IMR-90 (cell line): ENCODE data around the gene SLC6A7. TPM values are rescaled to one million over a fixed set of nuclear protein-coding genes. Genes with fewer than 3 reads are reported as not detected.
"Not testable (repeated sequence)": the region's sequence is repeated elsewhere in the genome, so short reads cannot be mapped to it uniquely, and the experiment has no call there.

Experiments
- ATAC-seq: fragments of 200-7000 bp; cut with Tn5 transposase; 2 replicates; pipeline ENCODE4 v1.9.1; 2020; ENCODE audit warnings: low read depth, mild to moderate bottlenecking, moderate library complexity
- BruUV-seq: library from RNA; stranded (reverse); fragments of 400-500 nt; replicated peaks from 2 replicates; lab custom pipeline; 2021; lab: Mats Ljungman, UMichigan
- CTCF ChIA-PET: fragments of 300-600 bp; formaldehyde crosslinking; extraction: SDS; loops from one replicate; lab custom pipeline; 2021; ENCODE audit warnings: antibody characterized with exemption; lab: Yijun Ruan, JAX
- POLR2A ChIA-PET: fragments of 300-600 bp; sonication (Branson Sonifier 250); formaldehyde crosslinking; loops from one replicate; lab custom pipeline; 2022; ENCODE audit warnings: antibody characterized with exemption; ENCODE audit not compliant: unreplicated experiment; lab: Charles Lee
- DNase-seq: peaks from one replicate; pipeline ENCODE4 v3.0.0; 2013
- H2AFZ ChIP-seq: replicated peaks from 2 replicates; pipeline ENCODE3; 2013; ENCODE audit warnings: low read length, mild to moderate bottlenecking; ENCODE audit not compliant: poor library complexity
- H2AK5ac ChIP-seq: 2 replicates; pipeline ENCODE4 v1.6.1; 2013; ENCODE audit warnings: low read depth, low read length, inconsistent platforms
- H2AK9ac ChIP-seq: replicated peaks from 2 replicates; pipeline ENCODE3; 2013; ENCODE audit warnings: mild to moderate bottlenecking, low read depth, low read length, moderate library complexity; ENCODE audit not compliant: poor library complexity
- H2BK120ac ChIP-seq: 2 replicates; pipeline ENCODE4 v1.6.1; 2013; ENCODE audit warnings: low read depth, low read length, inconsistent platforms
- H2BK15ac ChIP-seq: 3 replicates; pipeline ENCODE4 v1.6.1; 2013; ENCODE audit warnings: low read depth, low read length, inconsistent platforms
- H2BK20ac ChIP-seq: 2 replicates; pipeline ENCODE4 v1.6.1; 2013; ENCODE audit warnings: low read depth, mild to moderate bottlenecking, inconsistent platforms, low read length, moderate library complexity
- H2BK5ac ChIP-seq: 2 replicates; pipeline ENCODE4 v1.6.1; 2013; ENCODE audit warnings: mild to moderate bottlenecking, low read depth, low read length, inconsistent platforms; ENCODE audit not compliant: poor library complexity, severe bottlenecking
- H3K14ac ChIP-seq: replicated peaks from 2 replicates; pipeline ENCODE4 v1.6.1; 2013; ENCODE audit warnings: low read depth, low read length, inconsistent platforms
- H3K18ac ChIP-seq: 2 replicates; pipeline ENCODE4 v1.6.1; 2013; ENCODE audit warnings: low read depth, low read length, control low read depth
- H3K23ac ChIP-seq: 2 replicates; pipeline ENCODE4 v1.6.1; 2013; ENCODE audit warnings: low read depth, low read length, inconsistent platforms
- H3K27ac ChIP-seq: 2 replicates; pipeline ENCODE4 v1.5.1; 2013; ENCODE audit warnings: mild to moderate bottlenecking, control low read depth, low read length; ENCODE audit not compliant: insufficient read depth
- H3K27me3 ChIP-seq: 2 replicates; pipeline ENCODE4 v1.6.1; 2013; ENCODE audit warnings: low read length; ENCODE audit not compliant: control insufficient read depth, insufficient read depth
- H3K36me3 ChIP-seq: 2 replicates; pipeline ENCODE4 v1.6.1; 2013; ENCODE audit warnings: low read length, mixed read lengths; ENCODE audit not compliant: control insufficient read depth, insufficient read depth
- H3K4ac ChIP-seq: 2 replicates; pipeline ENCODE4 v1.6.1; 2013; ENCODE audit warnings: low read depth, low read length, inconsistent platforms
- H3K4me1 ChIP-seq: 2 replicates; pipeline ENCODE4 v1.6.1; 2013; ENCODE audit warnings: low read length, mixed read lengths; ENCODE audit not compliant: control insufficient read depth, insufficient read depth
- H3K4me2 ChIP-seq: 2 replicates; pipeline ENCODE4 v1.6.1; 2013; ENCODE audit warnings: low read depth, mild to moderate bottlenecking, control low read depth, low read length, moderate library complexity
- H3K4me3 ChIP-seq: 2 replicates; pipeline ENCODE4 v1.5.1; 2013; ENCODE audit warnings: low read depth, mild to moderate bottlenecking, control low read depth, low read length, moderate library complexity; ENCODE audit not compliant: insufficient read depth
- H3K56ac ChIP-seq: 2 replicates; pipeline ENCODE4 v1.6.1; 2013; ENCODE audit warnings: low read length, inconsistent platforms; ENCODE audit not compliant: insufficient read depth; ENCODE audit errors: extremely low read depth
- H3K79me1 ChIP-seq, 2 experiments: 2 replicates each; pipeline ENCODE4 v1.6.1; 2013; ENCODE audit warnings: low read length in 2 of 2, inconsistent platforms in 1 of 2, low read depth in 1 of 2
- H3K9ac ChIP-seq: 2 replicates; pipeline ENCODE4 v1.6.1; 2013; ENCODE audit warnings: low read depth, low read length, control low read depth
- H3K9me1 ChIP-seq: 2 replicates; pipeline ENCODE4 v1.6.1; 2013; ENCODE audit warnings: low read length, inconsistent platforms; ENCODE audit not compliant: insufficient read depth
- H3K9me3 ChIP-seq: 2 replicates; pipeline ENCODE4 v1.6.1; 2013; ENCODE audit warnings: low read length; ENCODE audit not compliant: control insufficient read depth, insufficient read depth
- H4K20me1 ChIP-seq: 2 replicates; pipeline ENCODE4 v1.6.1; 2013; ENCODE audit warnings: low read length, inconsistent platforms; ENCODE audit not compliant: insufficient read depth
- H4K5ac ChIP-seq: 2 replicates; pipeline ENCODE4 v1.6.1; 2013; ENCODE audit warnings: mild to moderate bottlenecking, low read depth, low read length, control low read depth
- H4K8ac ChIP-seq, 2 experiments: 2 replicates each; pipeline ENCODE4 v1.6.1; 2013; ENCODE audit warnings: low read depth in 2 of 2, low read length in 2 of 2, control low read depth in 1 of 2, inconsistent platforms in 1 of 2
- H4K91ac ChIP-seq: 2 replicates; pipeline ENCODE4 v1.6.1; 2013; ENCODE audit warnings: low read depth, low read length, inconsistent platforms; ENCODE audit not compliant: insufficient read depth
- NFE2L2 ChIP-seq: fragments of 150-350 bp; IDR thresholded peaks from 2 replicates; pipeline ENCODE4 v1.6.1; 2016; ENCODE audit warnings: low read depth, mild to moderate bottlenecking, low read length
- POLR2A ChIP-seq: IDR thresholded peaks from 2 replicates; pipeline ENCODE4 v1.6.1; 2012; ENCODE audit warnings: mild to moderate bottlenecking, low read depth, low read length
- WGBS, 2 experiments: methylation state at CpG; one replicate each; pipeline versions ENCODE4 v1.1.5 to v1.1.7; 2013; ENCODE audit warnings: missing lambda C conversion rate in 2 of 2; ENCODE audit not compliant: insufficient read length in 1 of 2; ENCODE audit errors: extremely low coverage in 2 of 2; 5-methylcytosine and 5-hydroxymethylcytosine counted together
- dilution Hi-C: fragments of 300-500 bp; cut with HindIII; formaldehyde crosslinking; loops from one replicate; pipeline ENCODE4 v1.14.3; 2018; ENCODE audit warnings: low sequenced_read_pairs; ENCODE audit not compliant: unreplicated experiment
- in situ Hi-C: fragments of 300-500 bp; cut with MboI; formaldehyde crosslinking; loops from 3 replicates; pipeline ENCODE4 v1.14.3; 2019; ENCODE audit warnings: low sequenced_read_pairs, inconsistent platforms, mixed read lengths
- intact Hi-C: fragments of 100-400 bp; cut with micrococcal nuclease; formaldehyde crosslinking; loops from 2 replicates; pipeline ENCODE4 v1.10.0; 2022
- polyA plus RNA-seq, 3 experiments: library from polyadenylated mRNA; depleted of rRNA; stranded (reverse); fragments of >200 nt; gene quantifications; 2 replicates each; pipeline ENCODE4 v1.2.3, GENCODE V29; 2012; ENCODE audit warnings: low replicate concordance in 1 of 3
- total RNA-seq: library from RNA; depleted of rRNA; stranded (reverse); fragments of >200 nt; gene quantifications from 2 replicates; pipeline ENCODE4 v1.2.3, GENCODE V29; 2012
- TF ChIP-seq, protein P1 (sequence below): fragments of 150-350 bp; IDR thresholded peaks from 2 replicates; pipeline ENCODE4 v1.6.1; 2016; ENCODE audit warnings: low read depth, mild to moderate bottlenecking, low read length, moderate library complexity, borderline replicate concordance

The SLC6A7 gene
- total and polyA plus RNA-seq, 2 of the 4 experiments (the other 2 are of a cell fraction): under 0.01 TPM; not detected in 1

DNA sequence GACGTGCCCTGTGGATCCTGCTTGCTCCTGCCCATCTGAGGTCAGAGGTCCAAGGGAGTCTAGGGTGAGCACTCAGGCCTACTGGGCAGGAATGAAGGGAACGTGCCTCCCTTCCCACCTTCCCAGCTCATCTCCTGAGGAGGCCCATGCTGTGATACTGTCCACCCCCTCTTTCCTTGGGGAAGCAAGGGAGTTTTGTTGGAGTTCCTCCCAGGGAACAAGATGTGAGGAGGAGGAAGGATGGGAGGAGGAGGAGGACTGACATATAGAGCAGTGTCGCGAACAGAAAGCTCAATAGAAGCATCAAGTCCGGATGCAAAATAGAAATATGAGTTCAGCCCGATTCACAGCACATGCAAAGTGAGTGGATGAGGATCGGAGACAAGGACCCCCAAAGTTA, 41.0 kb downstream of the SLC6A7 start:
- H2BK120ac ChIP-seq: no peak overlapping the region
- H2BK5ac ChIP-seq: no peak overlapping the region
- H2AFZ ChIP-seq: no peak overlapping the region
- H3K9me1 ChIP-seq: peaks cover 7% of the 10 kb centered on the region
- dilution Hi-C loops: no loop called here
- DNase-seq: no peak
- no peak overlapping the region for H2BK20ac ChIP-seq
- H3K36me3 ChIP-seq: no peaks in the 10 kb centered on the region
- no peak overlapping the region for H3K18ac ChIP-seq
- H3K4me3 ChIP-seq: no peak overlapping the region
- intact Hi-C loops: no loop called here
- no peak overlapping the region for H3K9ac ChIP-seq
- H3K9me3 ChIP-seq: no peaks in the 10 kb centered on the region
- no TSS peak for BruUV-seq
- TF ChIP-seq, protein P1, sequence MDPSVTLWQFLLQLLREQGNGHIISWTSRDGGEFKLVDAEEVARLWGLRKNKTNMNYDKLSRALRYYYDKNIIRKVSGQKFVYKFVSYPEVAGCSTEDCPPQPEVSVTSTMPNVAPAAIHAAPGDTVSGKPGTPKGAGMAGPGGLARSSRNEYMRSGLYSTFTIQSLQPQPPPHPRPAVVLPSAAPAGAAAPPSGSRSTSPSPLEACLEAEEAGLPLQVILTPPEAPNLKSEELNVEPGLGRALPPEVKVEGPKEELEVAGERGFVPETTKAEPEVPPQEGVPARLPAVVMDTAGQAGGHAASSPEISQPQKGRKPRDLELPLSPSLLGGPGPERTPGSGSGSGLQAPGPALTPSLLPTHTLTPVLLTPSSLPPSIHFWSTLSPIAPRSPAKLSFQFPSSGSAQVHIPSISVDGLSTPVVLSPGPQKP: no peak
- no peak for TF ChIP-seq NFE2L2
- TF ChIP-seq POLR2A: no peak
- ChIA-PET POLR2A (no interaction called here), CTCF (no interaction called here)
- 92% methylated on average over 2 of the region's 7 CpGs; no CpG with 5 or more reads in 1 of the 2 experiments for WGBS, 2 experiments
- ATAC-seq: no peak
- H3K23ac ChIP-seq: no peak overlapping the region
- in situ Hi-C loops: no loop called here
- H3K4me2 ChIP-seq: no peak overlapping the region
- H3K14ac ChIP-seq: 0 out of 2 replicates have a peak overlapping the region, but pooled peaks have one; percentile 21
- H3K27me3 ChIP-seq: no peaks in the 10 kb centered on the region; the same call in 1 of the 2 replicates
- peaks cover 2% of the 10 kb centered on the region; the same call in 1 of the 2 replicates for H3K4me1 ChIP-seq
- no peak overlapping the region for H2AK9ac ChIP-seq
- no peak overlapping the region for H2BK15ac ChIP-seq
- H4K20me1 ChIP-seq: no peaks in the 10 kb centered on the region
- H4K8ac ChIP-seq: no peak overlapping the region
- no peaks in the 10 kb centered on the region for H3K79me1 ChIP-seq
- H4K91ac ChIP-seq: no peak overlapping the region
- no peak overlapping the region for H4K5ac ChIP-seq
- H3K27ac ChIP-seq: no peak overlapping the region
- H3K4ac ChIP-seq: no peak overlapping the region
- 0 out of 2 replicates have a peak overlapping the region, but pooled peaks have one; percentile 16 for H2AK5ac ChIP-seq
- no peak overlapping the region for H3K56ac ChIP-seq

DNA sequence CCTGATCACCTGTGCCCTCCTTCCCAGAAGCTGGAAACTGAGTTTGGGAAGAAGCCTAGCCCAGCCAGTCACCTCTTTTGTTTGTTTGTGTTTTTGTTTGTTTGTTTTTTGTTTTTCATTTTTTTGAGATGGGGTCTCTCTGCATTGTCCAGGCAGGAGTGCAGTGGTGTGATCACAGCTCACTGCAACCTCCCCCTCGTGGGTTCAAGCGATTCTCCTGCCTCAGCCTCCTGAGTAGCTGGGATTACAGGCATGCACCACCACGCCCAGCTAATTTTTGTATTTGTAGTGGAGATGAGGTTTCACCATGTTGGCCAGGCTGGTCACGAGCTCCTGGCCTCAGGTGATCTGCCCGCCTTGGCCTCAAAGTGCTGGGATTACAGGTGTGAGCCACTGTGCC, 43.8 kb downstream of the SLC6A7 start:
- H2AK9ac ChIP-seq, H2BK20ac ChIP-seq, intact Hi-C loops, H3K4me2 ChIP-seq, H4K5ac ChIP-seq, H3K4me1 ChIP-seq, H3K36me3 ChIP-seq, H2BK5ac ChIP-seq, BruUV-seq, H3K18ac ChIP-seq, H3K27ac ChIP-seq, H3K14ac ChIP-seq, DNase-seq, H2BK15ac ChIP-seq, CTCF ChIA-PET, H3K56ac ChIP-seq, H3K27me3 ChIP-seq, H3K9me3 ChIP-seq, H3K79me1 ChIP-seq, H4K20me1 ChIP-seq, H3K23ac ChIP-seq, H2BK120ac ChIP-seq, H4K8ac ChIP-seq, H3K4me3 ChIP-seq, dilution Hi-C loops, in situ Hi-C loops, H4K91ac ChIP-seq, H3K9ac ChIP-seq, H3K4ac ChIP-seq, ATAC-seq, H3K9me1 ChIP-seq, H2AFZ ChIP-seq, H2AK5ac ChIP-seq, POLR2A ChIA-PET: not testable (repeated sequence)
- WGBS, 2 experiments: 83% methylated on average over 4 of the region's 5 CpGs; no CpG with 5 or more reads in 1 of the 2 experiments
